ENCODE data around the gene VWA8.

VWA8 gene

GRCh38 chr13:41702540-41702939 is 258.4 kb downstream of the VWA8 start:
- no peak for TF ChIP-seq CTCF (IDR thresholded peaks at IDR 0.05; ENCODE audit: control insufficient read depth, extremely low read depth, insufficient read depth)
- no peak overlapping the region for H3K4me3 ChIP-seq (ENCODE audit: low read depth, low read length)
- DNase-seq (ENCODE audit: low read depth), result no peak

- no peak overlapping the region for H3K4me3 ChIP-seq (ENCODE audit: low read depth, low read length)
- TF ChIP-seq CTCF (IDR thresholded peaks at IDR 0.05; ENCODE audit: control insufficient read depth, extremely low read depth, insufficient read depth), result no peak
- DNase-seq (ENCODE audit: low read depth), result no peak
Measured at GRCh38 chr13:41701676-41702075, 259.2 kb downstream of the VWA8 start.

GRCh38 chr13:41700790-41701310 is 260.1 kb downstream of the VWA8 start:
- peak; percentile 85 for DNase-seq (ENCODE audit: low read depth)
- no peak for TF ChIP-seq CTCF (IDR thresholded peaks at IDR 0.05; ENCODE audit: control insufficient read depth, extremely low read depth, insufficient read depth)

GRCh38 chr13:41699759-41700158 is 261.1 kb downstream of the VWA8 start:
- H3K4me3 ChIP-seq (ENCODE audit: low read depth, low read length), result no peak overlapping the region
- DNase-seq (ENCODE audit: low read depth), result no peak
- TF ChIP-seq CTCF (IDR thresholded peaks at IDR 0.05; ENCODE audit: control insufficient read depth, extremely low read depth, insufficient read depth), result no peak

More at GRCh38 chr13:41700790-41701310, 260.1 kb downstream of the VWA8 start:
- no peak overlapping the region for H3K4me3 ChIP-seq (ENCODE audit: low read depth, low read length)

- DNase-seq (ENCODE audit: low read depth), result no peak
- no peak overlapping the region for H3K4me3 ChIP-seq (ENCODE audit: low read depth, low read length)
- TF ChIP-seq CTCF (IDR thresholded peaks at IDR 0.05; ENCODE audit: control insufficient read depth, extremely low read depth, insufficient read depth), result no peak
Measured at GRCh38 chr13:41697578-41697977, 263.3 kb downstream of the VWA8 start.

GRCh38 chr13:41696163-41697003 is 264.5 kb downstream of the VWA8 start:
- TF ChIP-seq CTCF (IDR thresholded peaks at IDR 0.05; ENCODE audit: control insufficient read depth, extremely low read depth, insufficient read depth), result no peak
- DNase-seq (ENCODE audit: low read depth), result peak; percentile 94
- no peak overlapping the region for H3K4me3 ChIP-seq (ENCODE audit: low read depth, low read length)

All from LNCaP clone FGC (cell line).